ENCODE results near the gene PROK2.

GRCh38 chr3:71724584-71725270 lies 60.2 kb downstream of the PROK2 start:
- TF ChIP-seq, protein P1, sequence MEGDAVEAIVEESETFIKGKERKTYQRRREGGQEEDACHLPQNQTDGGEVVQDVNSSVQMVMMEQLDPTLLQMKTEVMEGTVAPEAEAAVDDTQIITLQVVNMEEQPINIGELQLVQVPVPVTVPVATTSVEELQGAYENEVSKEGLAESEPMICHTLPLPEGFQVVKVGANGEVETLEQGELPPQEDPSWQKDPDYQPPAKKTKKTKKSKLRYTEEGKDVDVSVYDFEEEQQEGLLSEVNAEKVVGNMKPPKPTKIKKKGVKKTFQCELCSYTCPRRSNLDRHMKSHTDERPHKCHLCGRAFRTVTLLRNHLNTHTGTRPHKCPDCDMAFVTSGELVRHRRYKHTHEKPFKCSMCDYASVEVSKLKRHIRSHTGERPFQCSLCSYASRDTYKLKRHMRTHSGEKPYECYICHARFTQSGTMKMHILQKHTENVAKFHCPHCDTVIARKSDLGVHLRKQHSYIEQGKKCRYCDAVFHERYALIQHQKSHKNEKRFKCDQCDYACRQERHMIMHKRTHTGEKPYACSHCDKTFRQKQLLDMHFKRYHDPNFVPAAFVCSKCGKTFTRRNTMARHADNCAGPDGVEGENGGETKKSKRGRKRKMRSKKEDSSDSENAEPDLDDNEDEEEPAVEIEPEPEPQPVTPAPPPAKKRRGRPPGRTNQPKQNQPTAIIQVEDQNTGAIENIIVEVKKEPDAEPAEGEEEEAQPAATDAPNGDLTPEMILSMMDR (IDR thresholded peaks at IDR 0.05) = no peak
- TF ChIP-seq EZH2 (IDR thresholded peaks at IDR 0.05) = no peak
